Frontal cortex (tissue), 4 donors: Measurements from ENCODE around the gene IFIT5. TPM values are rescaled to one million over a fixed set of nuclear protein-coding genes. Genes with fewer than 3 reads are reported as not detected.
A peak's percentile ranks its signal among the peaks of the same experiment; 100 is the strongest.
"Not testable (repeated sequence)": the region's sequence is repeated elsewhere in the genome, so short reads cannot be mapped to it uniquely, and the experiment has no call there.

Experiments used
- DNase-seq, 2 donors: peaks; one replicate each; pipeline ENCODE4 v3.0.0; 2012; ENCODE audit warnings: low spot score in 2 of 2
- FAIRE-seq: peaks from 2 replicates; lab custom pipeline; 2012; peaks lifted over from hg19 to GRCh38; lab: Jason Lieb, UNC
- total RNA-seq: library from RNA; depleted of rRNA; stranded (reverse); fragments of >200 nt; gene quantifications from one replicate; pipeline ENCODE4 v1.2.3, GENCODE V29; 2014
- donor health status: control.
- donor health status: control.
- donor health status: control.

IFIT5 gene
- total RNA-seq, 1 donor from 2014 or later: 64.8 TPM

GRCh38 chr10:89425000-89425399, 10.6 kb downstream of the IFIT5 start:
- FAIRE-seq (no peak), DNase-seq (no peak)

GRCh38 chr10:89426230-89426868, 12.0 kb downstream of the IFIT5 start:
- peak in 1 of 2 donors; percentile 46 for DNase-seq
- FAIRE-seq: peak; percentile 34

- FAIRE-seq (no peak), DNase-seq (no peak)
These were observed 13.3 kb downstream of the IFIT5 start for GRCh38 chr10:89427629-89428028.

- DNase-seq: no peak
- no peak for FAIRE-seq
These were observed 14.5 kb downstream of the IFIT5 start for GRCh38 chr10:89428877-89429276.

GRCh38 chr10:89431977-89432376, 17.6 kb downstream of the IFIT5 start:
- no peak for FAIRE-seq

GRCh38 chr10:89438525-89438924, 24.2 kb downstream of the IFIT5 start:
- FAIRE-seq (no peak), DNase-seq (no peak)

More at GRCh38 chr10:89431977-89432376, 17.6 kb downstream of the IFIT5 start:
- no peak for DNase-seq

GRCh38 chr10:89440226-89441009, 26.1 kb downstream of the IFIT5 start:
- FAIRE-seq: no peak
- DNase-seq: no peak

- no peak for FAIRE-seq
These were observed 27.9 kb downstream of the IFIT5 start for GRCh38 chr10:89442289-89442688.

GRCh38 chr10:89444819-89445218, 30.5 kb downstream of the IFIT5 start:
- FAIRE-seq, DNase-seq: not testable (repeated sequence)

More at GRCh38 chr10:89442289-89442688, 27.9 kb downstream of the IFIT5 start:
- DNase-seq: no peak

GRCh38 chr10:89450901-89451300, 36.5 kb downstream of the IFIT5 start:
- FAIRE-seq: no peak
- no peak for DNase-seq

GRCh38 chr10:89452193-89452592, 37.8 kb downstream of the IFIT5 start:
- DNase-seq (no peak), FAIRE-seq (no peak)

- FAIRE-seq (no peak), DNase-seq (no peak)
These were observed 40.4 kb downstream of the IFIT5 start for GRCh38 chr10:89454561-89455347.

GRCh38 chr10:89458291-89458690, 43.9 kb downstream of the IFIT5 start:
- no peak for FAIRE-seq
- DNase-seq: no peak

- DNase-seq: no peak
These were observed 44.4 kb downstream of the IFIT5 start for GRCh38 chr10:89458784-89459183.

GRCh38 chr10:89463846-89464537, 49.6 kb downstream of the IFIT5 start:
- DNase-seq: no peak
- no peak for FAIRE-seq

More at GRCh38 chr10:89458784-89459183, 44.4 kb downstream of the IFIT5 start:
- FAIRE-seq: no peak

- no peak for DNase-seq
- no peak for FAIRE-seq
These were observed 50.8 kb downstream of the IFIT5 start for GRCh38 chr10:89465196-89465595.

- no peak for FAIRE-seq
These were observed 52.2 kb downstream of the IFIT5 start for GRCh38 chr10:89466599-89467035.

GRCh38 chr10:89468191-89468965, 54.0 kb downstream of the IFIT5 start:
- FAIRE-seq: no peak
- no peak for DNase-seq

More at GRCh38 chr10:89466599-89467035, 52.2 kb downstream of the IFIT5 start:
- no peak for DNase-seq

GRCh38 chr10:89469517-89469916, 55.1 kb downstream of the IFIT5 start:
- no peak for FAIRE-seq

More at GRCh38 chr10:89469517-89469916, 55.1 kb downstream of the IFIT5 start:
- no peak for DNase-seq
